Prostate gland (tissue), 2 donors: ENCODE data around the gene BCL11B.

ENCODE experiments used
- CTCF ChIP-seq, 4 experiments: fragments of 200-600 bp in 2 of 4; fragments of 450-650 bp in 2 of 4; sonication (generic) in 2 of 4; IDR thresholded peaks; 1 replicate in 3 of 4; 2 replicates in 1 of 4; pipeline ENCODE4 v1.5.1; 2016 to 2019; ENCODE audit warnings: antibody characterized with exemption in 4 of 4, mild to moderate bottlenecking in 2 of 4, moderate library complexity in 2 of 4
- POLR2A ChIP-seq: fragments of 450-650 bp; IDR thresholded peaks from one replicate; pipeline ENCODE4 v1.6.1; 2016; ENCODE audit warnings: antibody characterized with exemption, mild to moderate bottlenecking
- POLR2AphosphoS5 ChIP-seq: sonication (generic); formaldehyde crosslinking; IDR thresholded peaks from one replicate; pipeline ENCODE4 v1.6.1; 2017; ENCODE audit warnings: antibody characterized with exemption

GRCh38 chr14:99271951-99272631 is at the start of gene BCL11B:
- TF ChIP-seq POLR2AphosphoS5 (peak; percentile 41), POLR2A (no peak), CTCF (IDR thresholded peaks at IDR 0.05) (peak in 3 of 4 experiments; percentile 21 to 51 (median 44))
